Esophagus squamous epithelium (tissue), 4 donors: Measurements from ENCODE around the gene GNL2.

Source experiments
- POLR2A ChIP-seq, 4 donors: fragments of 450-650 bp; IDR thresholded peaks; one replicate each; pipeline ENCODE4 v1.6.1; 2017; ENCODE audit warnings: antibody characterized with exemption in 4 of 4, mild to moderate bottlenecking in 4 of 4, moderate library complexity in 3 of 4
- TF ChIP-seq, protein P1 (sequence below), 6 experiments: fragments of 450-650 bp in 4 of 6; fragments of 200-600 bp in 2 of 6; sonication (generic) in 2 of 6; IDR thresholded peaks; one replicate each; pipeline ENCODE4 v1.5.1; 2016 to 2019; ENCODE audit warnings: antibody characterized with exemption in 6 of 6, mild to moderate bottlenecking in 4 of 6, moderate library complexity in 4 of 6

DNA sequence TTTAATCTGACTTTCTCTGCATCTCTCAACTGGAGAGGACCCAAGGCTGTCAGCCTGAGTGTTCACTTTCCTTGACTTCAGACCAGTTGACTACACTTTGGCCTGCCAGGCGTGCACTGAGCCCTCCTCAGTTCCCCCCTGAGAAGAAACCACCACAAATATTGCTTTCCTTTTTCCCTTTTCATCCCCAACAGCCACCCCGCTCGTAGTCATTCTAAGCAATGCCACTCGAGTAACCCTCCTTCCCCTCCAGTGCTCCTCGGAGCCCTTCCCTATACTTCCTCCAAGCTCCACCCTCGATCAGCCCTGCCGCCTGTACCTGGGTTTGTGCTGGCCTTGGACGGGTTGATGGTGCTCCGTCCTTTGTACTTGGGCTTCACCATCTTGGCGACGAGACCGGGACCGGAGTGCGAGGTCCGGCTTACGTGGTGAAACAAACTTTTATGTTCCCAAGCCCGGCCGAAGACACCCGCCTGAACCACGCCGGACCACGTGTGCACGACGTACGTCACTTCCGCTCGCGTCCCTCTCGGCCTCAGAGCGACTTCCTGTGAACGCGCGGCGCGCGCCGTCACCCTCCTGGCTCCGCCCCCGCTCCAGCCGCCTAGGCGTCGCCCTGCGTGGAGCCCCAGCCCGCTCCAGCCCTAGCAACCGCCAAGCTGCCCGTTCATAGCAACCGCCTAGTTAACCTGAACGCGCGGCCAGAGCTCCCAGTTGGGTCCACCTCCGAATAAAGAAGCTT is at the start of gene GNL2:
- peak in 2 of 4 donors; percentile 68 to 81 for TF ChIP-seq POLR2A (IDR thresholded peaks at IDR 0.05)
- TF ChIP-seq, protein P1, sequence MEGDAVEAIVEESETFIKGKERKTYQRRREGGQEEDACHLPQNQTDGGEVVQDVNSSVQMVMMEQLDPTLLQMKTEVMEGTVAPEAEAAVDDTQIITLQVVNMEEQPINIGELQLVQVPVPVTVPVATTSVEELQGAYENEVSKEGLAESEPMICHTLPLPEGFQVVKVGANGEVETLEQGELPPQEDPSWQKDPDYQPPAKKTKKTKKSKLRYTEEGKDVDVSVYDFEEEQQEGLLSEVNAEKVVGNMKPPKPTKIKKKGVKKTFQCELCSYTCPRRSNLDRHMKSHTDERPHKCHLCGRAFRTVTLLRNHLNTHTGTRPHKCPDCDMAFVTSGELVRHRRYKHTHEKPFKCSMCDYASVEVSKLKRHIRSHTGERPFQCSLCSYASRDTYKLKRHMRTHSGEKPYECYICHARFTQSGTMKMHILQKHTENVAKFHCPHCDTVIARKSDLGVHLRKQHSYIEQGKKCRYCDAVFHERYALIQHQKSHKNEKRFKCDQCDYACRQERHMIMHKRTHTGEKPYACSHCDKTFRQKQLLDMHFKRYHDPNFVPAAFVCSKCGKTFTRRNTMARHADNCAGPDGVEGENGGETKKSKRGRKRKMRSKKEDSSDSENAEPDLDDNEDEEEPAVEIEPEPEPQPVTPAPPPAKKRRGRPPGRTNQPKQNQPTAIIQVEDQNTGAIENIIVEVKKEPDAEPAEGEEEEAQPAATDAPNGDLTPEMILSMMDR (IDR thresholded peaks at IDR 0.05) = peak in 1 of 6 experiments; percentile 18
